NCI-H2107 treated with DMSO at 0.1 percent for 48 hours (cell line): ENCODE measurements around the gene PHACTR2.
A peak's percentile ranks its signal among the peaks of the same experiment; 100 is the strongest.
"Not testable (repeated sequence)": the region's sequence is repeated elsewhere in the genome, so short reads cannot be mapped to it uniquely, and the experiment has no call there.

Experiments used
- DNase-seq: peaks from one replicate; lab custom pipeline; 2025; ENCODE audit not compliant: unreplicated experiment; lab: John Stamatoyannopoulos, UW

The PHACTR2 gene

DNA sequence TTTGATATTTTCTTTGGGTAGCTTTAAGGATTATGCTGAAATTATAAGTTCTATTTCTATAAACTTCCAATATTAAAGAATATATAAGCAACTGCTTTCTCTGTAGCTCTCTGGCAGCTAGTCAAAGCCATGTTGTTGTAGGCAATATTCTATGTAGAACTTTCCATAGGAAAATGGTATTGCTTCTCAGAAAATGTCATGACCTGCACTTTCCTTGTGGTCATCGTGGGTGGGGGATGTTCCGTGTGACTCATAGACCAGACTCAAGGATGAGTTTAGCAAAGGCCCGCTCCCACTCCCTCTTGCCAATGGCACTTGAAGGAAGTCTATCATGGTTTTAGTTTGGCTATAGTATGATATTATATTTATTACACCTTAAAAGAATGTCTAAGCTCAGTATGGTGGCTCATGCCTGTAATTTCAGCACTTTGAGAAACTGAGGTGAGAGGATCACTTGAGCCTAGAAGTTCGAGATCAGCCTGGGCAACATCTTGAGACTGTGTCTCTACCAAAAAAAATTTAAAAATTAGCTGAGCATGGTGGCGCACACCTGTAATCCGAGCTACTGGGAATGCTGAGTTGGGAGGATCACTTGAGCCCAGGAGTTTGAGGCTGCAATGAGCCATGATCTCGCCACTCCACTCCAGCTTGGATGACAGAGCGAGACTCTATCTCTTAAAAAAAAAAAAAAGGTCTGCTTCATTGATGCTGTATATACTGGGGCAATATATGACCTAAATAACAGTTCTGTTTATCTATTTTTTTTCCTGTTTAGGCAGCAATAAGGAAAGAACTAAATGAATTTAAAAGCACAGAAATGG is 128.7 kb downstream of the PHACTR2 start:
- no peak for DNase-seq

DNA sequence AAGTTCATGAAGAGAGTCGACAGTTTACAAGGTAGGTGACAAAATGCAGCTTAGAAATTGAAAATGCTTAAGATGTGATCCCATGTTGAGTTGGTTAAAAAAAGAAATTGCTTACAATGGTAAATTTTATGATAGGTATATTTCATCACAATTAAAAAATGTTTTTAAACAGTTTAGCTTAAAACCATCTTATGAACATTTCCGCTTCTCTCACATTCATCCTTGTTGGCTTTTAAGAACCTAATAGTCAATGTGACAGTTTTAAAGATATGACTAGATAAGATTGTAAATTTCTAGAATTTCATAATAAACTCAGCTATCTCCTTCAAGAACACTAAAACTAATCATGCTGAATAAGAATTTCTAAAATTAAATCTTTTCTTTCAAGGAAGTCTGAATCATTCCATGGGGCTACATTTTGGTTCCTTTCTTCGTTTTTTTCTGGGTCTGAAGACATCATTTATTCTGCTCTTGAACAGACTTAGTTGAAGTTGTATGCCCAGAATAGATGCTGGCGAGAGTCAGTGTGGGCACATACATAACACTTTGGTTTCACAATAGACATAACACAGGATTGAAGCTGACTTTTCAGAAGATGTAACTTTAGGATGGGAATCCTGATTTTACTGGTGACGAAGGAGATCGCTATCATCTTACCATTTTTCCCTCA is 129.5 kb downstream of the PHACTR2 start:
- no peak for DNase-seq

DNA sequence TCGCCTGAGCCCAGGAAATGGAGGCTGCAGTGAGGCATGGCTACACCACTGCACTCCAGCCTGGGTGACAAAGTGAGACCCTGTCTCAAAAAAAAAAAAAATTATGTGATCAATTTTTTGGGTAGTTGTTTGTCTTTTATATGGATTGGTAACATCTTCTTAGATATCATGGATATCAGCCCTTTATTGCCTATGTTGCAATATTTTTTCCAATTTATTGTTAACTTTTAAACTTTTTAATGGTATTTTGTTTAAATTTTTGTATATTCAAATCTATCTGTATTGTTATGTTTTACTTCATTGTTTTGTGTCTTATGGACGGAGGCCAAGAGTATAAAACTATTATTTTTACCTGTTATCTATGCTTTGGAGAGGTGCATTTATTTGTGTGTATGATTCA is 133.0 kb downstream of the PHACTR2 start:
- DNase-seq = no peak

DNA sequence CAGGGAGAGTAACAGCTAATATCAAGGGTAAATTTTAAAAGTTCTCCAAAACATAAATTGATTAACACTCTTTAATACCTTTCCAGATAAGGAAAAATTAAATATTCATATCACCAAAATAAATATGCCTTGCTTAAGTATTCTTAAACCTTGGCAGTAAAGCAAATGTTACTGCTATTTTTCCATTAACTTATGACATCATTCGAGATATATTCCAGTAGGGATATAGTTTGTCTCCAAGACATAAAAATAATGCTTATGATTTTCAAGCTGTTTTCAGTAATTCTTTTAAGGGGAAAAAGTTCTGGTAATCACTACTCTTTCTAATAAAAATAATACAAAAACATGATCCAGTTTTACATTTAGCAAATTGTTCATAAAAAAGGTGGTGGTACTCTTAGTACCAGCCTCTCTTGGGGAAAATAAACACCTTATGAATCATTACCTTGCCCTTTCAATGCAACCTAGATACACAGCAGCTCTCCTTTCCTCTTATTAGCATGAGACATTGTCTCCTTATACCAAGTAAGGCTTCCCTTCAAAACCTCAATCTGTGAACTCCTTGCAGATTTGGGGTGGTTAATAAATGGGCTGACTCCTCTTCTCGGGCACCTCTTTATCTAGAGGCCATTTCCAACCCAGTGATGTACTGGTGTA is 133.9 kb downstream of the PHACTR2 start:
- no peak for DNase-seq

DNA sequence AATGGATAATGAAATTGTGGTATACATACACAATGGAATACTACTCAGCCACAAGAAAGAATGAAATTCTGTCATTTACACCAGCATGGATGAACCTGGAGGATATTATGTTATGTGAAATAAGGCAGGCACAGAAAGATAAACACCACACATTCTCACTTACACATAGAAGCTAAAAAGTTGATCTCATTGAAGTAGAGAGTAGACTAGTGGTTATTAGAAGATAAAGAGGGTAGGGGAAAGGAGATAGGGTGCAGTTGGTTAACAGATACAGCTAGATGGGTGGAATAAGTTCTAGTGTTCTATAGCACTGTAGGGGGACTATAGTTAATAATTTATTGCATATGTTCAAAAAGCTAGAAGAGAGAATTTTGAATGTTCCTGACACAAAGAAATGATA is 139.9 kb downstream of the PHACTR2 start:
- no peak for DNase-seq

DNA sequence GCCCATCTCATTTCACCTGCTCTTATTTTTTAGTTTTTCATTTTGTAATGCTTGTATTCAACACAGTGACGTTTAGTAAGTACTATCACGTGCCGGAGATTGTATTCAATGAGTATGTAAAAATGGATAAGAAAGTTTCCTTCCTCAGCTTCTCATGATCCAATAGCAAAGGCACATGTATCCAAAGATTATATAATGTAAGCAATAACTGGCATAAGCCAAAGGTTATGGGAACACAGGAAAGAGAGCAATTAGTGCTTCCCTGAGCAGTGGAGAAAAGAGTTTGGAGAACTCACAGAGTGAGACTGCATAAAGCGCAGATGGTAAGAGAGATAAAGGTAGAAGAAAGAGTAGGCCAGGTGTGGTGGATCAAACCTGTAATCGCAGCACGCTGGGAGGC is 143.6 kb downstream of the PHACTR2 start:
- no peak for DNase-seq

DNA sequence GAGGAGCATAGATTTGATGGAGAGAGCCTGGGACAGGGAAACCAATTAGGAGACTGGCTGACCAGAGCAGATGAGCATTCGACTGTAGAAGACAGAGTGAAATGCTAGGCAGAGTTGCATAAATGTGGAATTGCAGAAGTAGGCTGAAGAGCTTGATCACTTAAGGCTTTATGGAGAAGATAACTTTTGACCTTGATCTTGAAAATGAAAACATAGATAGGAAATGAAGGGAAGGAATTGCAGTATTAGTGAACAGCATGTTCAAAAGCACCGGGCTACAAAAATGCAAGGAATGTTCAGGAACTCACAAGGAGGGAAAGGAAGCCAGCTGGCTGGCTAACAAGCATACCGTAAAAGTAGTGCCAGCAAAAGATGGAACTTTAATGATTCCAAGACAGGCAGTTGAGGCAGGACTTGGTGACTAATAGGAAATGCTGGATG is 144.8 kb downstream of the PHACTR2 start:
- no peak for DNase-seq

DNA sequence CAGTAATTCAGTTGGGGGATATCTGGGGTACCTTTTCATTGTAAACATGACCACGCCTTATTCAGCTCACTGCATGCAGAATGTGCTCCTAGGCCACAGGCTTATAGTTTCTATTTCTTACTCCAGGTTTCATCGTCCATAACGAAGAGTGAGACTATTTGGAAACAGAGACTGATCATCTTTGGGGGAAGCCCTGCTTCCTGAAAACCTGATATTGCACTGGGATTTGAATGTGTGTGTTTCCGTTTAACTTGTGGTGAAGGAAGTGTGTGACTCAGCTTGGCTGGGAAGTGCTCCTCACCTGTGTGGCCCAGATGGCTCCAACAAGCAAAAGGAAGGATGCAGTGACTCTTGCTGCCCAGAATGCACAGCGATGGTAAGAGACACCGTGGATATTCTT is 145.8 kb downstream of the PHACTR2 start:
- no peak for DNase-seq

DNA sequence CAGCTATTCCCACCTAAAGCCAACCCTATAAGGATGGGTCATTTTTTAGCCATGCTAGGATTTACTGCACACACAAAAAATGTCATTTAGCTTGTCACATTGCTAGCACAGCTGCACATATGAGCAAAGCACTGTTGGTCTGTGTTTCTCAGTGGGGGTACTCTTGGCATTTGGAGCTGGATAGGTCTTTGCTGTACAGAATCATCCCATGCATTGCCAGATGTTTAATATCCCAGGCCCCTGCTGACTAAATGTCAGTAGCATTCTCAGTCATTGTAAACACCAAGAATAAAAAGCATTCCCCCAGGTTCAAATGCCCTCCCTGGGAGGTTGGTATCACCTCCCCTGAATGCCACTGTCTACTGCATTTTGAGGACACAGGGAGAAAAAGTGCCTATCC is 150.8 kb downstream of the PHACTR2 start:
- DNase-seq = no peak

DNA sequence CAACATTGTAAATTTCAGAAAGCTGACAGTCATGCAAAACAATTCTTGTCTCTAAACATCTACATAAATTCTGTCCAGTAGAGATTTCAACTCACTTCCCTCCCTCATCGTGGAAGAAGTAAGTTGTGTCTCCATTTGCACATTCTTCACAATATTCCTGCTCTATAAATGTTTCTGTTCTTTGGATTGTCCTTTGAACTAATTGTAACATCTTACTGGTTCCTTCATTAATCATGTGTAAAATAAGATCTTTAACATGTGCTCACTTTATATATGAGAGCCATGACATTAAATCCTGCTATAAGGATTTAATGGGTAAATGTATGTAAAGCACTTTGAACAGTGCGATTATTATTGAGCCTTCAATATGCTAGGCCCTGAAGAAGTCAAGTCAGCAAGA is 158.4 kb downstream of the PHACTR2 start:
- DNase-seq = no peak

DNA sequence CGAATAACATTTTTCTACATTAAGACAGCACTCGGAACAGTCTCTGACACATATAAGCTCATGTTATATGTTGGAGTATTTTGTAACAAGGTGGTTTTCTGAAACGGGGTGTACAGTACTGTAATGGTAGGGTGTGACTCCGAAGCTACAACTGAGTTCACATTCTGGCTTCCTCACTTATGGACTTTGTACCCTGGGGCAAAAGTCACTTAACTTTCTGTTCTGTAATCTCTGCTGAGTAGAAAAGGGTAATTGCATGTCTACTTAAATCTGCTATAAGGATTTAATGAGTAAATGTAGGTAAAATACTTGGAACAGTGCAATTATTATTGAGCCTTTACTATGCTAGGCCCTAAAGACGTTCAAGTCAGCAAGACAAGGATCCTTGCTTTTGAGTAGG is 160.6 kb downstream of the PHACTR2 start:
- DNase-seq = no peak

DNA sequence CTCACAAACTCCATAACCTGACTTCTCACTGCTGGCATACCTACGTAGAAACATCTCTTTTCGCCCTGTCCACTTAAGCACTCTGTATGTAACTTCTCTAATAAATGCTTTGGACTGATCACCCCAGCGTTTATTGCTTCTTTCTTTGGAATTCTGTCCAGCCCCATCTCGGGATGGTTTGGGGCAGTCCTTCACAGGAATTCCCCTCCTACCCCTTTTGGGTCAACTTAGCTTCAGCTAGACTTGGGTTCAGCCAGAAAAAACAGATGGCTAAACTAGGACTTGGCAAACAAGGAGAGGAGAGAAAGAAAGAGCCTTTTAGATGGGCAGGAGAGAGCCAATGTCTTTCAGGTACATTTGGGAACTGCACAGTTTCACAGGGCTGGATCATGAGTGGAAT is 161.4 kb downstream of the PHACTR2 start:
- no peak for DNase-seq

DNA sequence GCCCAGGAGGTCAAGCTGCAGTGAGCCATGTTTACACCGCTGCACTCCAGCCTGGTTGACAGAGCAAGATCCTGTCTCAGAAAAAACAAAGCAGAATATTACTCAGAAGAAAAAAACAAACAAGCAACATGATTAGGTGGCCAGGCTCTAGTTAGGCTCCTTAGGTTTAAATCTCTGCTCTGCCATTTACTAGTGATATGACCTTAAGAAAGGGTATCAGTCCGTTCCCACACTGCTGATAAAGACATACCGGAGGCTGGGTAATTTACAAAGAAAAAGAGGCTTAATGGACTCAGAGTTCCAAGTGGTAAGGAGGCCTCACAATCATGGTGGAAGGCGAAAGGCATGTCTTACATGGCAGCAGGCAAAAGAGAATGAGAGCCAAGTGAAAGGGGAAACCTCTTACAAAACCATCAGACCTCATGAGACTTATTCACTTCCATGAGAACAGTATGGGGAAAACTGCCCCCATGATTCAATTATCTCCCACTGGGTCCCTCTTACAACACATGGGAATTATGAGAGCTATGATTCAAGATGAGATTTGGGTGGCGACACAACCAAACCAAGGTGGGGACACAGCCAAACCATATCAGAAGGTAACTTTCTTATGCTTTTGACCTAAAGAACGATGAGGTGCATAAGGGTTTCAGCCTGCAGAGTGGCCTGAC is 163.0 kb downstream of the PHACTR2 start:
- no peak for DNase-seq

DNA sequence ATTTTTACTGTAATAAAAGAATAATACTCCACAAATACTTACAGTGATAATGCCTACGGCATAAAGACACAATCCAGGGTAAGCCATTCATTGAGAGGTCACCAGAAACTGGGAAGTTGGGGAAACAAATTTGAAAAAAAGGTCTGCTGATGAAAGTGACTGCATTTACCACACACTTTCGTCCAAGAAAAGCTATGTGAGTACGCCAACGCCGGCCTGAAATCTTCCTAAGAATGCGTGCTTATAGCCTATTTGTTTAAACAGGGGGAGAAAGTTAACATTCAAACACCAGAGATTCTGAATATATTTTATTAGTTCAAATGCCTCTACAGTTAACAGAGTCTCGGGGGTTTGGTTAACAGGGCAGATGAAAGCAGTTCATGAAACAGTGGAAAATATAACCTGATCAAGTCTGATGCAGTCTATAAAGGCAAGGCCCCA is 164.7 kb downstream of the PHACTR2 start:
- DNase-seq = no peak

DNA sequence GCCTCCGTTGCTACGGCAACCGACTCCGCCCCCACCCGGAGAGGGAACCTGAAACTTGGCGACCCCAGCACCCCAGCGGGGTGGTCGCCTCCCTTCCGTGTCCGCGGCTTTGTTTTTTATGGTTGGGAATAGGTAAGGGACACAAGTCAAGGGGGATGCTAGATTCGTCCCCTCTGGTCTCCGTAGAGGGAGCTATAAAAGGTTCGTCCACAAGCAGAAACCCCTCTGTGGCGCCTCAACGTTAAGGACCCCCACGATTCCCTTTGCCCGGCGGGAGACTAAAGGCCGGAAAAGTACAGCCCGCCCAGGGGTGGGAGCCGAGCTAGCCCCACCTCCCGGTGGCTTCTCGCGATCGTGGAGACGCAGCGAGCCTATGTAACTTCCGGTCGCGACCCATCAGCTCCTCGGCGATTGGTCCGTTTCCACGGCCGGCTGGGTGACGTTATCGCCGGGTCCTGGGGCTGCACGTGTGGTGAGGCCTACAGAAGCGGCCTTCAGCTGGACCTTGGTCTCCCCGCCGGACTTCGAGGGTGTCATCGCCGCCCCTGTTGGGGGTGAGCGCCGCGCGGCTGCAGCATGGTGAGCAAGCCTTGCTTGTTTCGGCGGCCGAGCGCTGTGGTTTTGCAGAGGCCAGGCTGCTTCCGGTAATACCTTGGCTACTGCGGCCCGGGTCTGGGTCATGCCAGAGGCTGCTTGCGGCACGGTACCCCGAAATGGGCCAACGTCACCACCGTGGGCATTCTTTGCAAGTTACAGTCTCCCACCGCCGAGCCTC is 165.3 kb downstream of the PHACTR2 start, which contains the start of gene LTV1:
LTV1 (plus strand) TSS at position 437 of the 775 bp plus-strand sequence; CDS start at position 577, 140 bp downstream.
- peak; percentile 80 for DNase-seq

DNA sequence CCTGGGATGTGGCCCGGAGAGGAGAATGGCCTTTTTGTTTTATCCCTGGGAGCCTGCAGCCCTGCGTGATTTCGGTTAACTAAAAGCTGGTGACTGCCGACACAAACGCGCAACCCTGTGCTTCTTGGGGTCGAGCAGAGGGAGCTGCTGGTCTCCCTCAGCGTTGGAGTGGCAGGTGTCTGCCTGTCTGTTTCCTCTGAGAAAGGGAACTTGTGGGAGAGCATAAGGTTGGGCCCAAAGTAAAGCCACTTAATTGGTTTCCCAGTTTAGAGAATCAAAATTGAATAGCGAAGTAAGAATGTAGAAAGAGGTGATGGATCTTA is 165.9 kb downstream of the PHACTR2 start:
- no peak for DNase-seq

DNA sequence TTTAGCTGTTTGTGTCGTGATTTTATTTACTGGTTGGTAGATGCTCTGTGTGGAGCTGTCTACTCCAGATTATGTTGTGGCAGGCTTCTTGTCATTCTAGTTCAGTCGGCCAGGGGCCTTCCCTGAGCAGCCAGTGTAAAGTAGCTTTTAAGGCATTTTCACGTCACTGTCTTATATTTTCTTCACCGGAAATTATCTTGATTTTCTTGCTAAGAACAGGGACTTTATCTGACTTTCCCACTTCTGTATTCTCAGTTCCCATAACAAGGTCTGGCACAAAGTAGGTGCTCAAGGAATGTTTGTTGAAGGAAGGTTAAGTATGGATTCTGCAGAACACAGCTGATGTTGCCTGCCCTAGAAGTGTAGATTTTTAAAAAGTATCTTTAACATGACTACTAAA is 166.2 kb downstream of the PHACTR2 start:
- DNase-seq = no peak

DNA sequence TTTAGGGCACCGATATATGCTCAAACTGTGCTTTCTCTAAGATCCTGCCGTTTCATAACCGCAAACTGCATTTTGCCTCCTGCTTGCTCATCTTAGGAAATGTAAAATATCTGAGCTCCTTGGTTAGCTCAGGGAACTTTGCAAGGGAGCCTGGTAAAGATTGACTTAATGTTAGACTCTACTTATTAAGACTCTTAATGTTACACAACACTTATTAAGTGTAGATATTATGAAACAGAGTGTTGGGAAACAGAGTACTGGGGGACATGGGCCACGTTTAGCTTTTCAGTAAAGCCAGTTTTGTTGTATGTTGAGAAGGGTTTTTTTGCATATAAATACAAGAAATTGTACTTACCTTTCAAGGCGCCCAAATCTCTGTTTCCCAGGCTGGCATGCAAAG is 167.3 kb downstream of the PHACTR2 start:
- DNase-seq = no peak

DNA sequence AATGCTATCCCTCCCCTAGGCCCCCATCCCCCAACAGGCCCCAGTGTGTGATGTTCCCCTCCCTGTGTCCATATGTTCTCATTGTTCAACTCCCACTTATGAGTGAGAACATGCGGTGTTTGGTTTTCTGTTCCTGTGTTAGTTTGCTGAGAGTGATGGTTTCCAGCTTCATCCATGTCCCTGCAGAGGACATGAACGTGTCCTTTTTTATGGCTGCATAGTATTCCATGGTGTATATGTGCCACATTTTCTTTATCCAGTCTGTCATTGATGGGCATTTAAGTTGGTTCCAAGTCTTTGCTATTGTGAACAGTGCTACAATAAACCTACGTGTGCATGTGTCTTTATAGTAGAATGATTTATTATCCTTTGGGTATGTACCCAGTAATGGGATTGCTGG is 173.9 kb downstream of the PHACTR2 start:
- not testable (repeated sequence) for DNase-seq

DNA sequence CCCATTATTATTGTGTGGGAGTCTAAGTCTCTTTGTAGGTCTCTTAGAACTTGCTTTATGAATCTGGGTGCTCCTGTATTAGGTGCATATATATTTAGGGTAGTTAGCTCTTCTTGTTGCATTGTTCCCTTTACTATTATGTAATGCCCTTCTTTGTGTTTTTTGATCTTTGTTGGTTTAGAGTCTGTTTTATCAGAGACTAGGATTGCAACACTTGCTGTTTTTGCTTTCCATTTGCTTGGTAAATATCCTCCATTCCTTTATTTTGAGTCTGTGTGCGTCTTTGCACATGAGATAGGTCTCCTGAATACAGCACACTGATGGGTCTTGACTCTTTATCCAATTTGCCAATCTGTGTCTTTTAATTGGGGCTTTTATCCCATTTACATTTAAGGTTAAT is 177.3 kb downstream of the PHACTR2 start:
- not testable (repeated sequence) for DNase-seq

DNA sequence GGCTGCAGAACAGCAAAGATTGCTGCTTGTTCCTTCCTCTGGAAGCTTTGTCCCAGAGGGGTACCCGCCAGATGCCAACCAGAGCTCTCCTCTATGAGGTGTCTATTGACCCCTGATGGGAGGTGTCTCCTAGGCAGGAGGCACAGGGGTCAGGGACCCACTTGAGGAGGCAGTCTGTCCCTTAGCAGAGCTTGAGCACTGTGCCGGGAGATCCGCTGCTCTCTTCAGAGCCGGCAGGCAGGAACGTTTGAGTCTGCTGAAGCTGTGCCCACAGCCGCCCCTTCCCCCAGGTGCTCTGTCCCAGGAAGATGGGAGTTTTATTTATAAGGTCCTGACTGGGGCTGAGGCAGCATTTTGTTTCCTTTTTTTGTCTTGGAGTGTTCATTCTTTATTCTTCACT is 179.0 kb downstream of the PHACTR2 start:
- DNase-seq = not testable (repeated sequence)
